Neural cell (in vitro differentiated cells): ENCODE measurements around the gene GAMT. TPM values are rescaled to one million over a fixed set of nuclear protein-coding genes. Genes with fewer than 3 reads are reported as not detected.

ENCODE experiments used
- H2AFZ ChIP-seq: fragments of 200-600, 300-800 bp; sonication (generic), shearing (Covaris generic); 2 replicates; pipeline ENCODE4 v1.6.0; 2014; ENCODE audit warnings: low read depth, mild to moderate bottlenecking, antibody characterized with exemption, low read length, moderate library complexity
- H3F3A ChIP-seq: fragments of 200-600 bp; shearing (Covaris generic); 2 replicates; pipeline ENCODE4 v1.6.1; 2016; ENCODE audit warnings: mild to moderate bottlenecking, moderate library complexity, mixed read lengths, antibody characterized with exemption, low read length; ENCODE audit not compliant: insufficient read depth, poor library complexity, severe bottlenecking
- H3K27ac ChIP-seq: fragments of 200-600, 300-800 bp; sonication (generic), shearing (Covaris generic); 2 replicates; pipeline ENCODE4 v1.5.1; 2014; ENCODE audit warnings: mild to moderate bottlenecking, low read length, moderate library complexity
- H3K27me3 ChIP-seq: fragments of 300-800, 200-600 bp; sonication (generic), shearing (Covaris generic); 2 replicates; pipeline ENCODE4 v1.6.0; 2014; ENCODE audit warnings: mild to moderate bottlenecking, low read depth, low read length, moderate library complexity; ENCODE audit not compliant: insufficient read depth
- H3K36me3 ChIP-seq: fragments of 300-800, 200-600 bp; sonication (generic), shearing (Covaris generic); 2 replicates; pipeline ENCODE4 v1.5.1; 2014; ENCODE audit warnings: mild to moderate bottlenecking, antibody characterized with exemption, low read length, moderate library complexity; ENCODE audit not compliant: insufficient read depth
- H3K4me2 ChIP-seq: fragments of 300-800, 200-600 bp; sonication (generic), shearing (Covaris generic); 2 replicates; pipeline ENCODE4 v1.6.0; 2014; ENCODE audit warnings: mild to moderate bottlenecking, low read length
- H3K4me3 ChIP-seq: fragments of 300-800, 200-600 bp; sonication (generic), shearing (Covaris generic); 2 replicates; pipeline ENCODE4 v1.5.1; 2014; ENCODE audit warnings: mild to moderate bottlenecking, low read length, moderate library complexity
- H3K79me2 ChIP-seq: fragments of 200-600 bp; shearing (Covaris generic); replicated peaks from 2 replicates; pipeline ENCODE4 v1.6.0; 2014; ENCODE audit warnings: mild to moderate bottlenecking, low read length, moderate library complexity; ENCODE audit not compliant: insufficient read depth
- H3K9ac ChIP-seq: fragments of 300-800, 200-600 bp; sonication (generic), shearing (Covaris generic); 2 replicates; pipeline ENCODE4 v1.6.1; 2016; ENCODE audit warnings: mild to moderate bottlenecking, low read length, mixed read lengths
- H3K9me2 ChIP-seq: fragments of 200-600 bp; shearing (Covaris generic); 2 replicates; pipeline ENCODE4 v1.6.1; 2016; ENCODE audit warnings: mild to moderate bottlenecking, low read length, mixed read lengths; ENCODE audit not compliant: insufficient read depth
- H3K9me3 ChIP-seq: fragments of 200-600, 300-800 bp; sonication (generic), shearing (Covaris generic); 2 replicates; pipeline ENCODE4 v1.6.1; 2016; ENCODE audit warnings: mild to moderate bottlenecking, mixed run types, low read length, moderate library complexity, mixed read lengths
- H4K20me1 ChIP-seq: fragments of 200-600 bp; shearing (Covaris generic); 2 replicates; pipeline ENCODE4 v1.6.1; 2016; ENCODE audit warnings: mild to moderate bottlenecking, mixed run types; ENCODE audit not compliant: insufficient read depth
- CTCF ChIP-seq: fragments of 450-650 bp; IDR thresholded peaks from 2 replicates; pipeline ENCODE4 v1.5.1; 2014; ENCODE audit warnings: antibody characterized with exemption, mild to moderate bottlenecking, moderate library complexity; ENCODE audit not compliant: poor library complexity, severe bottlenecking
- EP300 ChIP-seq: fragments of 450-650 bp; conservative IDR thresholded peaks from 2 replicates; pipeline ENCODE4 v1.6.1; 2014; ENCODE audit warnings: antibody characterized with exemption, mild to moderate bottlenecking, moderate library complexity; ENCODE audit not compliant: poor library complexity, severe bottlenecking
- EZH2 ChIP-seq: fragments of 200-600, 300-800 bp; shearing (Covaris generic), sonication (generic); IDR thresholded peaks from 2 replicates; pipeline ENCODE4 v1.6.1; 2014; ENCODE audit warnings: antibody characterized with exemption, low read length, borderline replicate concordance, mild to moderate bottlenecking; ENCODE audit not compliant: insufficient read depth, poor library complexity, severe bottlenecking
- MXI1 ChIP-seq: fragments of 450-650 bp; conservative IDR thresholded peaks from 2 replicates; pipeline ENCODE4 v1.6.1; 2014; ENCODE audit warnings: antibody characterized with exemption, mild to moderate bottlenecking; ENCODE audit not compliant: poor library complexity, severe bottlenecking
- POLR2AphosphoS5 ChIP-seq: IDR thresholded peaks from 2 replicates; pipeline ENCODE4 v1.6.1; 2012
- RAD21 ChIP-seq: fragments of 450-650 bp; conservative IDR thresholded peaks from 2 replicates; pipeline ENCODE4 v1.6.1; 2014; ENCODE audit warnings: antibody characterized with exemption, mild to moderate bottlenecking, moderate library complexity
- REST ChIP-seq: IDR thresholded peaks from 2 replicates; pipeline ENCODE4 v1.6.1; 2012; ENCODE audit warnings: borderline replicate concordance
- SMC3 ChIP-seq: fragments of 450-650 bp; conservative IDR thresholded peaks from 2 replicates; pipeline ENCODE4 v1.6.1; 2014; ENCODE audit warnings: antibody characterized with exemption, mild to moderate bottlenecking, moderate library complexity; ENCODE audit not compliant: poor library complexity
- TAF1 ChIP-seq: IDR thresholded peaks from 2 replicates; pipeline ENCODE4 v1.6.1; 2012; ENCODE audit warnings: low read depth
- polyA plus RNA-seq: library from polyadenylated mRNA; depleted of rRNA; stranded (reverse); fragments of >200 nt; gene quantifications from 2 replicates; pipeline ENCODE4 v1.2.3, GENCODE V29; 2014

Gene GAMT
- polyA plus RNA-seq, 1 donor from 2014 or later, result 32.5 TPM

GRCh38 chr19:1434577-1435060 lies 33.3 kb upstream of the GAMT start:
- Histone ChIP-seq H3K9ac (no peak overlapping the region), H2AFZ (no peak overlapping the region), H3K9me3 (no peaks in the 10 kb centered on the region), H3K79me2 (peaks cover 12% of the 10 kb centered on the region), H3K27ac (no peak overlapping the region), H3K4me2 (no peak overlapping the region), H3K36me3 (no peaks in the 10 kb centered on the region), H3K9me2 (no peaks in the 10 kb centered on the region), H3K27me3 (no peaks in the 10 kb centered on the region), H3K4me3 (no peak overlapping the region), H4K20me1 (peaks cover 2% of the 10 kb centered on the region), H3F3A (peaks cover 4% of the 10 kb centered on the region)
- TF ChIP-seq TAF1, result no peak
- no peak for TF ChIP-seq MXI1
- TF ChIP-seq POLR2AphosphoS5, result no peak
- no peak for TF ChIP-seq EZH2
- no peak for TF ChIP-seq EP300
- TF ChIP-seq SMC3, result no peak
- TF ChIP-seq RAD21, result no peak
- TF ChIP-seq CTCF, result no peak
- no peak for TF ChIP-seq REST

GRCh38 chr19:1434040-1434366 lies 32.7 kb upstream of the GAMT start:
- Histone ChIP-seq H2AFZ (no peak overlapping the region), H3K27ac (no peak overlapping the region), H3F3A (peaks cover 4% of the 10 kb centered on the region), H3K36me3 (no peaks in the 10 kb centered on the region), H3K27me3 (no peaks in the 10 kb centered on the region), H3K79me2 (peaks cover 6% of the 10 kb centered on the region), H3K9me3 (no peaks in the 10 kb centered on the region), H3K4me2 (no peak overlapping the region), H3K4me3 (no peak overlapping the region), H4K20me1 (no peaks in the 10 kb centered on the region), H3K9ac (no peak overlapping the region), H3K9me2 (no peaks in the 10 kb centered on the region)
- no peak for TF ChIP-seq EP300
- TF ChIP-seq MXI1, result no peak
- TF ChIP-seq TAF1, result no peak
